ENCODE measurements around the gene SIDT2.
A peak's percentile ranks its signal among the peaks of the same experiment; 100 is the strongest.

Gene SIDT2

DNA sequence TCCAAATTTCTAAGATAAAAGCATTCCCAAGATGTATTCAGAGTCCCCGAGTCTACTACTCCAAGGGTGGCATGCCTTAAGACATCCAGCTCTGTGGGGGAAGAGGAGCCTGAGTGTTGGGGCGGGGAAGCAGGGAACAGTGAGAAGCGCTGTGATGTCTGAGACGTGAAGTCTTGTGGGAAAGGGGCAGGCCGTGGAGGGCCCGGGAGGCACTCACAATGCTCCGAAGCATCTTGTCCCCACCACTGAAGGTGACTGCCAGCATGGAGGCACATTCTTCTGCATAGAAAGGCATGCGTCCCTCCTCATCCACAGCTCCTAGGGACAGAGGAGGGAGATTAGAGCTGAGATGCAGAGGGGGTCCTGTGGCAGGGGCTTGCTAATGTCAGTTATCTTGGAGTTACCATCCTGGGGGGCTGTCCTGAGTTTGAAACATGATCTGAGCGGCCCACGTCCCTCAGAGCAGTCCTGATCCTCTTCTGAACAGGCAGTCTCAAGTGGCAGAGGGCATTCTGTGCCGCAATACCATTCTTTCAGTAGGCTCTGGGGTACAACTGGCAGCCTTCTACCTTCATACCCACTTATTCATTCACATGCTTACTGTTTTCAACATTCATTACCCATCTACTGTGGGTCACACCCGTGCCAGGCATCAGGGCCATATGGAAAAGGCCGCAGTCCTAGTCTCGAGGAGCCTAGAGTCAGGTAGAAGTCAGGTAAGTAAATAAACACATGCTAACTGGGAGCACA is 44.6 kb downstream of the SIDT2 start:
- DNase-seq (ENCODE audit: low spot score) = no peak

DNA sequence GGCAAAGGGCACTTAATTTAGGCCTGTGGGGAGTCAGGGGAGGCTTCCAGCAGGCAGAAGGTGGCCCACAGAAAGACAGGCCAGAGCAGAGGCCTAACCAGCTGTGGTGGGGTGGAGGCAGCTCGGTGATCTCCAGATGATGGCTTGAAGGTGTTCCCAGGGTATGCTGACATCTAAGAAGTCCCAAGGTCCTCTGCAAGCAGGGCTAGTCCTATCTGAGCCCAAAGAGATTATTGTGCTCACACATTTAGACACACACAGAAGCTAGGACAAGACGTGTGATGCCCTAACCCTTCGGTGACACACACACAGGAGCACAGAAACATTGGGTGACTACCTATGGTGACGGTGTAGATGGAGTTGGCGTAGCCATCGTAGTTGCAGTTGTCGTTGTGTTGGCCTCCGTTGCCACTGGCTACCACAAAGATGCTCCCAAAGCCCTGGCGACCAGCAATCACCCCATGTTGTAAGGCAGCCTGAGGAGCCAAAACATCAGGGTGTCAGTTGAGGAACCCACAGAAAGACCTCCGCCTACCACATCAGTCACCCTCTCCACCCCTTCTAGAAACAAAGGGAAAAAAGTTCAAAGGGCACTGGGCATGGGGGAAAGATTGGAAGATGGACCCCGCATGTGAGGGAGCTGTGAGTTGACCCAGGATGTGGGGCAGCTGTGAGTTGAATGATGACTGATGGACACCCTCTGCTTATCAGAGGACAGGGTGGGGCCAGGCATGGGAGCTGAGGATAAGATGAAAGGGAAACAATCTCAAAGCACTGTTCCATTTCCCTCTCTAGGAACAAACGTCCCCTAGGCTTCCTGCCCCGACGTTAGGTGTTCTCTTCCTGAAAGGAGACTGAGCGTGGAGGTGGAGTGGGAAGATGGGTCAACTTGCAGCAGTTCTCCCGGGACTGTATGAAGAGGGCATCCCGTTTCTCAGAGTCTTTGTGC is 45.5 kb downstream of the SIDT2 start:
- no peak for DNase-seq (ENCODE audit: low spot score)

DNA sequence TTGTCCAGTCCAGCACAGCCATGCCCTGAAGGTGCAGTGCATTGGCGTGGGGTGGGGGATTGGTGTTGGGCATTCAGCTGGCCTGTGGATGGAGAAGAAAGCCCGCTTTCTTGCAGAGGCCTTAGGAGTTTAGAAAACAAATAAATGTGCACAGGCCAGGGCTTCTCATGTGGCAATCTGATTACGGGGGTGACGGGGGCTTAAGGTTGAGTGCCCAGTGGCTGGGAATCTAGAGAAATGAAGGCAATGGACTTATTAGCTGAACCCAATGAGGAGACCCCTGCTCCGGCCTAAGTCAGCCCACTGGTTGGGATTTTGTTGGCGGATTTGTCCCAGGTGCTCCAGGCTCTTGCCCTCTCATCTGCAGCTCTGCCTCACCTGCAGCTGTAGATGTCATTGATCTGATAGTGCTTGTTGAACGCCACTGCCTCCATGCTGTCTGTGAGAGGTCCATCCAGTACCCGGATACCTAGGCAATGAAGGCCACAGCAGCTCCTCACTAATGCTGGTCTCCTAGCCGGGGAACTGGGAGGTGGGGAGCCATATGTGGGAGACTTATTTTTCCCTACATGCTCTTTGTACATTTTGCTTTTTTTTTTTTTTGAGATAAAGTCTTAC is 47.1 kb downstream of the SIDT2 start:
- DNase-seq (ENCODE audit: low spot score) = no peak

DNA sequence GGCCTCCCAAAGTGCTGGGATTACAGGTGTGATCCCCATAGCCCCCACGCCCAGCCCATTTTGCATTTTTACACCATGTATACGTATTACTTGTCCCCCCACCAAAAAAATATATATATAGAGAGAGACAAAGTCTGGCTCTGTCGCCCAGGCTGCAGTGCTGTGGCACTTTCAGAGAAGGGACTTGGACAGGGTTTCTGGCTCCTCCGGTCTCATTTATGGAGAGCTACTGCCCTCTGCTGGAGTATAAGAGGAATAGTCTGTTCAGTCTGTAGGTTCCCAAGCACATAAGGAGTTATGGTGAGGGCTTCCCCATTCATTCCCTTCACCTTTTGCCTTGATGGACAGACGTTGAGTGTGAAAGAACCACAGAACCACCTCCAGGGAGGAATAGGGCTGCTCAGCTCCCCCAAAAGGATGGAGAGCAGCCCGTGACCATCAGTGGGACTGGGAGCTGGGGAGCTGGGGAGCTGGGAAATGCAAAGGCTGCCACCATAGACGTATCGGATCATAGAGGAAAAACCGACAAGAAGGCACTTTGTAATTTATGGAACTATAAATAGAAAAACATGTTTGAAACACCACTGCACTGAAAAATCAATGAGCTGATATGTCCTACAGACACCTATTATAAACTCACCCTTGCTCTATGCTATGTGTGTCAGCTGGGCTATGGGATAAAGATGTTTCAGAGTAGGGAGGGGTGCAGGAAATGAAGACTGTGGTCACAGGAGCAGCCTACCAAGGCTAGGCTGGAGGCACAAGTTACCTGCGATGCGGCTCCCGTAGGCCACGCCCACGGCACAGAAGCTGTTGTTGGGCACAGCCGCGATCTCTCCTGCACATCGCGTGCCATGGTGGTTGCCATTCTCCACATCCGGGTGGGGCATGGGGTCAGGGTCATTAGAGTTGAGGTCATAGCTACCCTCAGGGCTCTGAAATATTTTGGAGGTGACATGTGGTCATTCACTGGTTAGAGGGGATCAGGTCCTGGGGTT is 48.1 kb downstream of the SIDT2 start:
- DNase-seq (ENCODE audit: low spot score) = peak; percentile 91

DNA sequence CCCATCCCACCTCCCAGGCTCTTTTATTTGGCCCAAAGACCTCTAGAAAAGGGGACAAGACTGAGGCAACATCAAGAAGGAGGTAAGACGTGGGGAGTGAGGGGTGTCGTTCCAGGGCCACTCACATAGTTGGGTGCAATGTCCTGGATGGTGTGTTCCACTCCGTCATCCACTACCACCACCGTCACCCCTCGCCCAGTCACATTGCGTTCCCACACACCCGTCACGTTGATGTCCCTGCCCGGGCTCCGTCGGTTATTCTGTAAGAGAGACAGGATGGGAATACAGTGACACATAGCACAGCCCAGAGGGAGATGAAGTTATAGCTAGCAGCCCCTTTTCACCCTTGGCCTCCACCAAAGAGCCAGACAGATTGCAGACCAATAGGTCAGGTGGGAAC is 49.5 kb downstream of the SIDT2 start:
- no peak for DNase-seq (ENCODE audit: low spot score)

DNA sequence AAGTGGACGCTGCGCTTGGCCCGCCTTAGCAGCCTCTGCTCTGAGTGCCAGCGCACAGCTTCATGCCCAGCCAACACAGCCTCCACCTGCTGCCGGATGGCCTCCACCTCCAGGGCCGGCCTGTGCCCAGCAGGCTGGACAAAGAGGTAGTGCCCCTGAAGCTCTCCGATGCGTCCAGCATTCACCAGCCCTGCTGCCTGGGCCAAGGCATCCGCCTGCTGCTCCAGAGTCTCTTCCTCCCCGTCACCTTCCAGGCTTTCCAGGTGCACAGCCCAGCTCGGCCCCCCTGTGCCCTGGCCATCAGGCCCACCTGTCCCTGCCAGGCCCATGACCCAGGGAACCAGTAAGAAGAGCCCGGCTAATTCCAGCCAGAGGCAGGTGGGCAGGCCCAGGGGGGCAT is 50.9 kb downstream of the SIDT2 start:
- no peak for DNase-seq (ENCODE audit: low spot score)

DNA sequence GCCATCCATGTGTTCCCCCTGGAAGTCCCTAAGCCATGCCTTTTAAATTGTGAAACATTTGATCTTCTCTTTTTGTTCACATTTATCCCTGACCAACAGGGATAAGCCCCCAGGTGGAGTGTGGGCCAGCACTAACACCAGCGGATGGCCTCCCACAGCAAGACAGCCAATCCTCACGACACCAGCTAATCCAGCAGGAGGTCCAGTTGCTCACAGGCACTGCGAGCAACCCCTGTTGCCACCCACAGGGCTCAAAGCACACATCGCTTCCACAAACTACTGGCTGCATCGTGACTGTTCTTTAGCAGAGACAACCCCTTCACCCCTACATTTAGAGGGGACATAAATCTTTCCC is 51.4 kb downstream of the SIDT2 start:
- DNase-seq (ENCODE audit: low spot score) = no peak

DNA sequence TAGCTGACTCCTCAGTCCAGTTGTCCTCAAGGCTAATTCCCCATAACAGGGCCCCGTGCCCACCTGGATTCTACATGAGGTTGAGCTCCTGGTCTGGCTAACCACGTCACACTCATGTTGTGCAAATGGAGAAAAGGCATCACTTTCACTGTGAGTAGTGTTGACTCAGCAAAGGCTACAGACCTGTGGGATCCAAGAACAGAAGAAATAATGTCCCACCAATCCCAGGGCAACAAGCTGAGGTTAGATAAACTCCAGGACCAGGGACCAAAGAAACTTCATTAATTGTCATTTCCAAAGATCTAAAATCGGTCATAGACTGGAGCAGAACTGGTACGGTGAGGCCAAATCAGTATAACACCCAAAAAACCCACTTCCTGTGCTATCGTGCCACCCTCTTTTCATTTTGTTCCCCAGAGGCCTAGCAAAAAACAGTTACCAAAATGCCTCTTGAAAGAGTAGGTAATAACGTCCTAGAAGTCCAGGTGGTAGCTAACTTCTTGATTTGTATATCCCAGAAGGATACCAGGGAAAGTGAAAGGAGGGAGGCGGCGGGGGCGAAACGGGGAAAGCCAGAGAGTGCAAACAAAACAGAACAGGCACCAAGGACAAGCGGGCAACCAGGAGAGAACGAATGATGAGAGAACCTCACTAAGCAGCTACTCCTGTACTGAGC is 51.9 kb downstream of the SIDT2 start:
- DNase-seq (ENCODE audit: low spot score) = no peak

DNA sequence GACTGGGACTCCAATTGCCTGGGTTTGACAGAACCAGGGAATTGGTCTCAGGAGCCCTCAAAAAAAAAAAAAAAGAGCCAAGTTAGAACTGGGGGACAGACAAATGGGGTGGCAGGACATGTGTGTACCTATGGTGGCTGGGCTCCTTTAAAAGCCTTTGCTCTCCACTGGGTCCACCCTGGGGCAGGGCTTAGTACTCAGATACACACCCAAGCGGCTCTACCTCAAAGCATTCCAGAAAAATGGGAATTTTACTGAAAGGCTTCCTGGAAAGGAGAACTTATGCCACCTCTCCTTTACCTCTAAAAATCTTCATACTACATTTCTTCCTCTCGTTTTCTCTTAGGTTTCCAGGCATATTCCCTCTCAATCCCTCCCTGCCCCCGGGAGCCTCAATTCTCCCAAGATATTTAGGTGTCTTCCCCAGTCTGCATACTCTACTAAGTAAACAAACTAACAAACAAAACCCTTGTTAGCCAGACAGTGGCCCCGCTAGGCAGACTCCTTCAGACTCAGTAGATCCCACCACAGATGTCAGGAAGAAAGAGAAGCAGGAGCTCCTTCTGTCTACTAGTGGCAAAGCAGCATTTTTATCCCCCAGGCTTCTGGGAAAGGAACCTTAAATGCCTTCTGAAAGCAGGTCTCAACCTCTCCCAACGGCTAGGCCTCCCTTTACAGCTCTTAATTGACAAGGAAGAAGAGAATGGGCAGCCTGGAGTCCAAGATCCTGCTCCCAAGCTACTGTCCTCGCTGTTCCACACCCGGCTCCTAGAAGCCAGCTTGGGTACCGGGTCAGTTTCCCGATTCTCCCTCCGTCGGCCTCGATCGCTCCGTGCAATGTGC is 52.7 kb downstream of the SIDT2 start:
- peak; percentile 10 for DNase-seq (ENCODE audit: low spot score)

DNA sequence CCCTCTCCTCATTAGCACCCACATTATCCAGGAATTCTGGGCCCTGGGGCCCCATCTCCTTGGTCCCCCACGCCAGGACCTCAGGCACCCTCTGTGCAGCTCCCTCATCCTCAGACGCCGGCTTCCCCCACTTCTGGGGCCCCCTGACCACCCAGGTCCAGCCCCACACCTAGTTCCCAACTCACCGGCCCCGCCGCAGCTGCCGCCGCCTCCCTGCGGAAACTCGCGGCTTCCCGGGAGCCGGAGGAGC is 53.2 kb downstream of the SIDT2 start, which contains the start of gene PCSK7:
PCSK7 (minus strand) TSS at position 232 of the 250 bp plus-strand sequence. CDS start 2,229 bp downstream, outside the sequence.
- DNase-seq (ENCODE audit: low spot score) = no peak

DNA sequence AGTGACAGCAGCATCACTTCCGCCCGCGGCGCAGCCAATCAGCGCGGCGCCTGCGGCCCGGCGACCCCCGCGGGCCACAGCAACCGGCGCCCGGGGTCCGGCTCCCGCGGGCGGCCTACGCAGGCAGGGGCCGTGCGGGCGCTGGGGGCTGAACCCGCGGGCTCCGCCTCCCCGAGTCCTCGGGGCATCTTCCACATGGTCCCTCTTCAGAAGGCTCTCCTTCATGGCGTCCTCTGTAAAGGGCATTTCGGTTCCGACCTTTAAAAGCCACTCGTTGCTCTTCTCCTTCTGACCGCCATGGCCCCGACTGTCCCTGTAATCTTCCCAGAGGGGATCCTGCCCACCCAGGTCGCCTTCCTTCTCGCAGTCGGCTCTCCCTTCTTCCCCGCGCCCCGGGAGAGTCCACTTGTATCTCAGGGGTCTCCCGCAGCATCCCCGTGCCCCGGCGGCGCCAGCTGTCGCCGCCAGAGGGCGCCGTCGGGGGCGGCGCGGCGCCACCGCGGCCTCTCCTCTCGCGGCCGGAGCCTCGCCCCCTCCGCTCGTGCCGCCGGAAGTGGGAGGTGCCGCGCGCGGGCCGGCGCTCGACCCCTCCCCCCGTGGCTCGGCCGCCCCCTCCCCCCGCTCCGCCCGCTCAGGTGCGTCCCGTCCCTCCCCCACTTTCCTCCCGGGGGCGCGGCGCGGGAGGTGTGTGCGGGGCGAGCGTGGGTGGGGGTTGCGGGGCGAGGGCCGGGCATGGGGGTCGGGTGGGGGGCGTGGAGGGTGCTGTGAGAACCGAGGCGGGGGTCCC is 53.7 kb downstream of the SIDT2 start, which contains the start of gene RNF214:
RNF214 (plus strand) TSS at position 580 of the 787 bp plus-strand sequence. CDS start 1,602 bp downstream, outside the sequence.
- DNase-seq (ENCODE audit: low spot score) = peak; percentile 72

DNA sequence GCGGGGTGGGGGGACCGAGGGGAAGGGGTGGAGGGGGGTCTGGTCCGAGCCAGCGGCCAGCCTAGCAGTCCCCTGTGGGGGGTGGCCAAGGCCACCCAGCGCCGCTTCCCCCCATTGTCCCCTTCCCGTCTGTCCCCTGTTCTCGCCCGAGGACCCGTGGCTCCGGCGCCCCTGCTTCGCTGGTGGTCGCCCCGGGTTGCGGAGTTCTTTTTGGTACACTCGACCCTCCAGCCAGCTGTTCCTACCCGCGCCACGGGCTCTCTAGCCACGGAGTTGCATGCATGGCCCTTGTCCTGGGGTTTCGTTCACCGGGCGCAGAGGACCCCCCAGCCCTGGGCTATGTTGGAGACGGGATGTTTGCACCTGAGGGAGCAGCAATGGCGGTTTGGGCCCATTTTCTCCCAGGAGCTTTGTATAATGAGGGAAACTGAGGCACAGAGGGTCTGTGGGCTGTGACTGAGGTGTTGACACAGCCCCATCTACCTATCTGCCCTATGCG is 54.4 kb downstream of the SIDT2 start:
- DNase-seq (ENCODE audit: low spot score) = no peak

DNA sequence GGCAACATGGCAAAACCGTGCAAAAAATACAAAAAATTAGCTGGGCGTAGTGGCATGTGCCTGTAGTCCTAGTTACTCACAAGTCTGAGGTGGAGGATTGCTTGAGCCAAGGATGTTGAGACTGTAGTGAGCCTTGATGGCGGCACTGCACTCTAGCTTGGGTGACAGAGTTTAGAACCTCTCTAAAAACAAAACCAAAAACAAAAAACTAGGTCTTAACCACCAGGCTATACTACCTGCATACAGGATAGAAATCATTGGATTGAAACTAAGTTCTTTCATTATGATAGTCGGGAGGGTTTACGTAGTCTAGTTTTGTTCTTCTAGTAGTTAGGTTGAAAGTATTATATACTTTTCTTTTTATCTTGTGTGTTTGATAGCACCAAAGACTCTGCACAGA is 59.7 kb downstream of the SIDT2 start:
- DNase-seq (ENCODE audit: low spot score) = no peak

DNA sequence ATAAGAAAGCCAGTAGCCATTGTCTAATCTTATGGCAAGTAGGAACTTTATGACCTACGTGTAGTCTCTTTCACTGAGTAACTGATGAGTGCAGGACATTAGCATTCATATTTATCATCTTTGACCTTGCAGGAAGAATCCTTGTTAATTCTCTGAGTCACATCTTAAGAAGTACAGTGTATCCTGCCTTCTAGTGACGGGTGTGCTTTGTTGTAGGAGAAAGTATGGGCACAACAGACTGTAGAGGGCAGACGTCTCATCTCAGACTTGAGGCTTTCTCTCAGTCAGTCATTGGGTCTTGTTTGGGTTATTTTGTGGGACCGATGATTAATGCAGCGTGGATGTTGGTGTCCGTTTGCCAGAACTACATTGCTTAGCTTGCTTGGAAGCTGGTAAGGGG is 60.8 kb downstream of the SIDT2 start:
- DNase-seq (ENCODE audit: low spot score) = no peak

Data from cerebellar cortex (tissue), 1 donor.